Prostate gland (tissue), 2 donors: ENCODE measurements around the gene GABRG3. TPM values are rescaled to one million over a fixed set of nuclear protein-coding genes. Genes with fewer than 3 reads are reported as not detected.
A peak's percentile ranks its signal among the peaks of the same experiment; 100 is the strongest.

Source experiments
- DNase-seq: peaks from one replicate; pipeline ENCODE4 v3.0.0-alpha.2; 2019; ENCODE audit warnings: low spot score
- H3K27ac ChIP-seq, 2 donors: fragments of 200-600 bp; sonication (generic); 2 replicates each; pipeline ENCODE4 v1.5.1; 2017 to 2019
- H3K27me3 ChIP-seq: fragments of 200-600 bp; sonication (generic); replicated peaks from 2 replicates; pipeline ENCODE4 v1.5.1; 2019; ENCODE audit not compliant: insufficient read depth
- H3K36me3 ChIP-seq, 2 donors: fragments of 200-600 bp; sonication (generic); 1 replicate in 1 of 2; 2 replicates in 1 of 2; pipeline versions ENCODE4 v1.5.1 to v1.8.1; 2017 to 2019
- H3K4me1 ChIP-seq: fragments of 200-600 bp; sonication (generic); replicated peaks from 2 replicates; pipeline ENCODE4 v1.5.1; 2019
- H3K4me3 ChIP-seq, 2 donors: fragments of 200-600 bp; sonication (generic); 2 replicates each; pipeline ENCODE4 v1.5.1; 2017 to 2019
- H3K9me3 ChIP-seq: fragments of 200-600 bp; sonication (generic); 2 replicates; pipeline ENCODE4 v1.5.1; 2017
- POLR2A ChIP-seq: fragments of 450-650 bp; IDR thresholded peaks from one replicate; pipeline ENCODE4 v1.6.1; 2016; ENCODE audit warnings: antibody characterized with exemption, mild to moderate bottlenecking
- POLR2AphosphoS5 ChIP-seq: sonication (generic); formaldehyde crosslinking; IDR thresholded peaks from one replicate; pipeline ENCODE4 v1.6.1; 2017; ENCODE audit warnings: antibody characterized with exemption
- WGBS: methylation state at CpG from one replicate; pipeline ENCODE4 v1.1.5; 2018; 5-methylcytosine and 5-hydroxymethylcytosine counted together
- intact Hi-C: fragments of 100-400 bp; cut with DNase I; formaldehyde crosslinking; loops from one replicate; pipeline ENCODE4 v1.14.2; 2022
- total RNA-seq, 2 donors: library from RNA; depleted of rRNA; stranded (reverse); fragments of >200 nt; gene quantifications; one replicate each; pipeline ENCODE4 v1.1.0, GENCODE V29; 2016
- TF ChIP-seq, protein P1 (sequence below), 4 experiments: fragments of 200-600 bp in 2 of 4; fragments of 450-650 bp in 2 of 4; sonication (generic) in 2 of 4; IDR thresholded peaks; 1 replicate in 3 of 4; 2 replicates in 1 of 4; pipeline ENCODE4 v1.5.1; 2016 to 2019; ENCODE audit warnings: antibody characterized with exemption in 4 of 4, mild to moderate bottlenecking in 2 of 4, moderate library complexity in 2 of 4

GABRG3 gene
- total RNA-seq, 2 donors from 2014 or later, result 15.6 to 35.4 TPM

GRCh38 chr15:27017168-27017809, 46.3 kb downstream of the GABRG3 start:
- no peaks in the 10 kb centered on the region for H3K36me3 ChIP-seq
- WGBS, result 29% methylated on average over 10 of the region's 10 CpGs
- no peak for TF ChIP-seq POLR2A
- TF ChIP-seq POLR2AphosphoS5, result peak; percentile 52
- TF ChIP-seq, protein P1, sequence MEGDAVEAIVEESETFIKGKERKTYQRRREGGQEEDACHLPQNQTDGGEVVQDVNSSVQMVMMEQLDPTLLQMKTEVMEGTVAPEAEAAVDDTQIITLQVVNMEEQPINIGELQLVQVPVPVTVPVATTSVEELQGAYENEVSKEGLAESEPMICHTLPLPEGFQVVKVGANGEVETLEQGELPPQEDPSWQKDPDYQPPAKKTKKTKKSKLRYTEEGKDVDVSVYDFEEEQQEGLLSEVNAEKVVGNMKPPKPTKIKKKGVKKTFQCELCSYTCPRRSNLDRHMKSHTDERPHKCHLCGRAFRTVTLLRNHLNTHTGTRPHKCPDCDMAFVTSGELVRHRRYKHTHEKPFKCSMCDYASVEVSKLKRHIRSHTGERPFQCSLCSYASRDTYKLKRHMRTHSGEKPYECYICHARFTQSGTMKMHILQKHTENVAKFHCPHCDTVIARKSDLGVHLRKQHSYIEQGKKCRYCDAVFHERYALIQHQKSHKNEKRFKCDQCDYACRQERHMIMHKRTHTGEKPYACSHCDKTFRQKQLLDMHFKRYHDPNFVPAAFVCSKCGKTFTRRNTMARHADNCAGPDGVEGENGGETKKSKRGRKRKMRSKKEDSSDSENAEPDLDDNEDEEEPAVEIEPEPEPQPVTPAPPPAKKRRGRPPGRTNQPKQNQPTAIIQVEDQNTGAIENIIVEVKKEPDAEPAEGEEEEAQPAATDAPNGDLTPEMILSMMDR (IDR thresholded peaks at IDR 0.05), result peak; percentile 19 to 90 (median 81)
- no peak overlapping the region for H3K4me3 ChIP-seq
- peak; percentile 68 for DNase-seq
- H3K27me3 ChIP-seq, result no peaks in the 10 kb centered on the region
- H3K9me3 ChIP-seq, result no peaks in the 10 kb centered on the region
- no peak overlapping the region for H3K27ac ChIP-seq
- intact Hi-C loops, result no loop called here
- no peaks in the 10 kb centered on the region for H3K4me1 ChIP-seq

DNA sequence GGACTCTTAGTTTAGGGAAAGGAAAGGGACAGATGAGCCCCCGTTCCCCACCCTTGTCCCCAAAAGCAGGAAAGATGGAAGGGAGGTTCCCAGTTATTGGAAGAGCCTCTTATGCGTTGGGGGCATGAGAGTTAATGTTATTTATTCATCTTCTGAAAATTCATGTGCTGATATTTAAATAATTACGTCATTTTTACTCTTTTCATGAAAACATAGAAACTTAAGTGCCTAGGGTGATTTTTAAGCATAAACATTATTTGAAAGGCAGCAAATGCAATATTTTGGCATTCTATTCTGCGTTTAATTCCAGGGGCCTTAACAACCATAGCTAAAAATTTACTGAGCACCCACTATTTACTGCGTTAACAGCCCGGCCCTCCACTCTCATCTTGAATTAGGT, 48.7 kb downstream of the GABRG3 start:
- no peak overlapping the region for H3K27ac ChIP-seq
- no peaks in the 10 kb centered on the region for H3K9me3 ChIP-seq
- H3K4me3 ChIP-seq, result no peak overlapping the region
- H3K36me3 ChIP-seq, result no peaks in the 10 kb centered on the region
- WGBS, result 83% methylated on average over 6 of the region's 6 CpGs
- DNase-seq, result no peak
- H3K4me1 ChIP-seq, result no peaks in the 10 kb centered on the region
- intact Hi-C loops, result no loop called here
- no peaks in the 10 kb centered on the region for H3K27me3 ChIP-seq
- TF ChIP-seq POLR2A (no peak), POLR2AphosphoS5 (no peak)
- TF ChIP-seq, protein P1 (IDR thresholded peaks at IDR 0.05), result no peak

GRCh38 chr15:27025481-27025966, 54.5 kb downstream of the GABRG3 start:
- Histone ChIP-seq H3K27ac (no peak overlapping the region), H3K36me3 (no peaks in the 10 kb centered on the region), H3K27me3 (no peaks in the 10 kb centered on the region), H3K4me1 (no peaks in the 10 kb centered on the region), H3K9me3 (no peaks in the 10 kb centered on the region), H3K4me3 (no peak overlapping the region)
- WGBS, result 7% methylated on average over 9 of the region's 9 CpGs
- TF ChIP-seq POLR2AphosphoS5, result peak; percentile 65
- TF ChIP-seq POLR2A, result no peak
- TF ChIP-seq, protein P1 (IDR thresholded peaks at IDR 0.05), result no peak
- intact Hi-C loops, result no loop called here
- peak; percentile 36 for DNase-seq

DNA sequence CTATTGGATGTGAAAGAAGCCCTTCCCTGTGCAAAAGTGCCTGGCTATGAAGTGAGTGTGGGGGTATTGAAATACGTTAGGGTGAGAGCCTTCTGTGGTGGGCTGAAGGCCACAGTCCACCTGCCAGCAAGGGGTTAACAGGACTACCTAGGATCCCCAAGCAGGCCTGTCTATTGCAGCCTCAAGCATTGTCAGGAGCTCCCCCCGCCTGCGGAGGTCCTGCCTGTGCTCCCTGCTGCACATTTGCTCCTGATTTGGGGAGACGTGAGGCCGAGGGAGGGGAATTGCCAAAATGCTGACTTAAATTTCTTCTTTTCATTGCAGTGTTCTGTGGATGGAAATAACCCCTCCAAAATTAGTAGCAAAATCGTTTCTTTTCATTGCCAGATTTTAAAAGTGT, 56.2 kb downstream of the GABRG3 start:
- WGBS, result 69% methylated on average over 6 of the region's 6 CpGs
- no peak overlapping the region for H3K4me3 ChIP-seq

More for the DNA sequence above, 56.2 kb downstream of the GABRG3 start:
- Histone ChIP-seq H3K9me3 (no peaks in the 10 kb centered on the region), H3K36me3 (no peaks in the 10 kb centered on the region), H3K27me3 (no peaks in the 10 kb centered on the region), H3K4me1 (no peaks in the 10 kb centered on the region), H3K27ac (no peak overlapping the region)
- DNase-seq, result no peak
- intact Hi-C loops, result no loop called here
- TF ChIP-seq, protein P1 (IDR thresholded peaks at IDR 0.05), result no peak
- no peak for TF ChIP-seq POLR2A
- TF ChIP-seq POLR2AphosphoS5, result no peak
